IMR-90 (cell line): ENCODE data around the gene ADARB2. TPM values are rescaled to one million over a fixed set of nuclear protein-coding genes. Genes with fewer than 3 reads are reported as not detected.

Source experiments
- ATAC-seq: fragments of 200-7000 bp; cut with Tn5 transposase; 2 replicates; pipeline ENCODE4 v1.9.1; 2020; ENCODE audit warnings: low read depth, mild to moderate bottlenecking, moderate library complexity
- BruUV-seq: library from RNA; stranded (reverse); fragments of 400-500 nt; replicated peaks from 2 replicates; lab custom pipeline; 2021; lab: Mats Ljungman, UMichigan
- CTCF ChIA-PET: fragments of 300-600 bp; formaldehyde crosslinking; extraction: SDS; loops from one replicate; lab custom pipeline; 2021; ENCODE audit warnings: antibody characterized with exemption; lab: Yijun Ruan, JAX
- POLR2A ChIA-PET: fragments of 300-600 bp; sonication (Branson Sonifier 250); formaldehyde crosslinking; loops from one replicate; lab custom pipeline; 2022; ENCODE audit warnings: antibody characterized with exemption; ENCODE audit not compliant: unreplicated experiment; lab: Charles Lee
- DNase-seq: peaks from one replicate; pipeline ENCODE4 v3.0.0; 2013
- H2AFZ ChIP-seq: replicated peaks from 2 replicates; pipeline ENCODE3; 2013; ENCODE audit warnings: low read length, mild to moderate bottlenecking; ENCODE audit not compliant: poor library complexity
- H2AK5ac ChIP-seq: 2 replicates; pipeline ENCODE4 v1.6.1; 2013; ENCODE audit warnings: low read depth, low read length, inconsistent platforms
- H2AK9ac ChIP-seq: replicated peaks from 2 replicates; pipeline ENCODE3; 2013; ENCODE audit warnings: mild to moderate bottlenecking, low read depth, low read length, moderate library complexity; ENCODE audit not compliant: poor library complexity
- H2BK120ac ChIP-seq: 2 replicates; pipeline ENCODE4 v1.6.1; 2013; ENCODE audit warnings: low read depth, low read length, inconsistent platforms
- H2BK15ac ChIP-seq: 3 replicates; pipeline ENCODE4 v1.6.1; 2013; ENCODE audit warnings: low read depth, low read length, inconsistent platforms
- H2BK20ac ChIP-seq: 2 replicates; pipeline ENCODE4 v1.6.1; 2013; ENCODE audit warnings: low read depth, mild to moderate bottlenecking, inconsistent platforms, low read length, moderate library complexity
- H2BK5ac ChIP-seq: 2 replicates; pipeline ENCODE4 v1.6.1; 2013; ENCODE audit warnings: mild to moderate bottlenecking, low read depth, low read length, inconsistent platforms; ENCODE audit not compliant: poor library complexity, severe bottlenecking
- H3K14ac ChIP-seq: replicated peaks from 2 replicates; pipeline ENCODE4 v1.6.1; 2013; ENCODE audit warnings: low read depth, low read length, inconsistent platforms
- H3K18ac ChIP-seq: 2 replicates; pipeline ENCODE4 v1.6.1; 2013; ENCODE audit warnings: low read depth, low read length, control low read depth
- H3K23ac ChIP-seq: 2 replicates; pipeline ENCODE4 v1.6.1; 2013; ENCODE audit warnings: low read depth, low read length, inconsistent platforms
- H3K27ac ChIP-seq: 2 replicates; pipeline ENCODE4 v1.5.1; 2013; ENCODE audit warnings: mild to moderate bottlenecking, control low read depth, low read length; ENCODE audit not compliant: insufficient read depth
- H3K27me3 ChIP-seq: 2 replicates; pipeline ENCODE4 v1.6.1; 2013; ENCODE audit warnings: low read length; ENCODE audit not compliant: control insufficient read depth, insufficient read depth
- H3K36me3 ChIP-seq: 2 replicates; pipeline ENCODE4 v1.6.1; 2013; ENCODE audit warnings: low read length, mixed read lengths; ENCODE audit not compliant: control insufficient read depth, insufficient read depth
- H3K4ac ChIP-seq: 2 replicates; pipeline ENCODE4 v1.6.1; 2013; ENCODE audit warnings: low read depth, low read length, inconsistent platforms
- H3K4me1 ChIP-seq: 2 replicates; pipeline ENCODE4 v1.6.1; 2013; ENCODE audit warnings: low read length, mixed read lengths; ENCODE audit not compliant: control insufficient read depth, insufficient read depth
- H3K4me2 ChIP-seq: 2 replicates; pipeline ENCODE4 v1.6.1; 2013; ENCODE audit warnings: low read depth, mild to moderate bottlenecking, control low read depth, low read length, moderate library complexity
- H3K4me3 ChIP-seq: 2 replicates; pipeline ENCODE4 v1.5.1; 2013; ENCODE audit warnings: low read depth, mild to moderate bottlenecking, control low read depth, low read length, moderate library complexity; ENCODE audit not compliant: insufficient read depth
- H3K56ac ChIP-seq: 2 replicates; pipeline ENCODE4 v1.6.1; 2013; ENCODE audit warnings: low read length, inconsistent platforms; ENCODE audit not compliant: insufficient read depth; ENCODE audit errors: extremely low read depth
- H3K79me1 ChIP-seq, 2 experiments: 2 replicates each; pipeline ENCODE4 v1.6.1; 2013; ENCODE audit warnings: low read length in 2 of 2, inconsistent platforms in 1 of 2, low read depth in 1 of 2
- H3K9ac ChIP-seq: 2 replicates; pipeline ENCODE4 v1.6.1; 2013; ENCODE audit warnings: low read depth, low read length, control low read depth
- H3K9me1 ChIP-seq: 2 replicates; pipeline ENCODE4 v1.6.1; 2013; ENCODE audit warnings: low read length, inconsistent platforms; ENCODE audit not compliant: insufficient read depth
- H3K9me3 ChIP-seq: 2 replicates; pipeline ENCODE4 v1.6.1; 2013; ENCODE audit warnings: low read length; ENCODE audit not compliant: control insufficient read depth, insufficient read depth
- H4K20me1 ChIP-seq: 2 replicates; pipeline ENCODE4 v1.6.1; 2013; ENCODE audit warnings: low read length, inconsistent platforms; ENCODE audit not compliant: insufficient read depth
- H4K5ac ChIP-seq: 2 replicates; pipeline ENCODE4 v1.6.1; 2013; ENCODE audit warnings: mild to moderate bottlenecking, low read depth, low read length, control low read depth
- H4K8ac ChIP-seq, 2 experiments: 2 replicates each; pipeline ENCODE4 v1.6.1; 2013; ENCODE audit warnings: low read depth in 2 of 2, low read length in 2 of 2, control low read depth in 1 of 2, inconsistent platforms in 1 of 2
- H4K91ac ChIP-seq: 2 replicates; pipeline ENCODE4 v1.6.1; 2013; ENCODE audit warnings: low read depth, low read length, inconsistent platforms; ENCODE audit not compliant: insufficient read depth
- RCOR1 ChIP-seq: IDR thresholded peaks from 2 replicates; pipeline ENCODE4 v1.6.1; 2012; ENCODE audit warnings: mild to moderate bottlenecking, low read length, improper control_type of control experiment; ENCODE audit not compliant: insufficient replicate concordance
- WGBS, 2 experiments: methylation state at CpG; one replicate each; pipeline versions ENCODE4 v1.1.5 to v1.1.7; 2013; ENCODE audit warnings: missing lambda C conversion rate in 2 of 2; ENCODE audit not compliant: insufficient read length in 1 of 2; ENCODE audit errors: extremely low coverage in 2 of 2; 5-methylcytosine and 5-hydroxymethylcytosine counted together
- dilution Hi-C: fragments of 300-500 bp; cut with HindIII; formaldehyde crosslinking; loops from one replicate; pipeline ENCODE4 v1.14.3; 2018; ENCODE audit warnings: low sequenced_read_pairs; ENCODE audit not compliant: unreplicated experiment
- in situ Hi-C: fragments of 300-500 bp; cut with MboI; formaldehyde crosslinking; loops from 3 replicates; pipeline ENCODE4 v1.14.3; 2019; ENCODE audit warnings: low sequenced_read_pairs, inconsistent platforms, mixed read lengths
- intact Hi-C: fragments of 100-400 bp; cut with micrococcal nuclease; formaldehyde crosslinking; loops from 2 replicates; pipeline ENCODE4 v1.10.0; 2022
- polyA plus RNA-seq, 3 experiments: library from polyadenylated mRNA; depleted of rRNA; stranded (reverse); fragments of >200 nt; gene quantifications; 2 replicates each; pipeline ENCODE4 v1.2.3, GENCODE V29; 2012; ENCODE audit warnings: low replicate concordance in 1 of 3
- total RNA-seq: library from RNA; depleted of rRNA; stranded (reverse); fragments of >200 nt; gene quantifications from 2 replicates; pipeline ENCODE4 v1.2.3, GENCODE V29; 2012

ADARB2 gene
- total and polyA plus RNA-seq, 2 of the 4 experiments (the other 2 are of a cell fraction): not detected

DNA sequence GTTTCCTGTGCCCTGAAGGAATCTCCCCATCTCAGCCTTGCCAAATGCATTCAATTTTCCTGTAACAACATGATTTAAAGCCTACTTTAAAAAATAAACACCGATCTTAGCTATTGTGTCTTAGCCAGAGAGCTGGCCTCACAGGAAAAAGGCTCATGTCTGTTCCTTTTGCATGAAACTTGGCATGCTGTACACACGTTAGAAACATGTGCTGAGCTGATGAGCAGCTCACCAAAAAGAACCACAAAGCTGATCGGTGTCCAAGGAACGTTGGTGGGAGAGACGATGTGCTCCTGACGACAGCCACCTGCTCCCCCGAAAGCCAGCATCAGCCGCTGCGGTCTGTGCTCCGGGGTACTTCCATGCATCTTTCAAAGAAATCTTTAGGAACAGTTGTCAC lies 135.9 kb downstream of the ADARB2 start:
- ATAC-seq (no peak), DNase-seq (no peak)
- Histone ChIP-seq H3K4me3 (no peak overlapping the region), H3K23ac (no peak overlapping the region), H3K9me1 (no peaks in the 10 kb centered on the region), H3K56ac (no peak overlapping the region), H3K27ac (no peak overlapping the region), H3K36me3 (no peaks in the 10 kb centered on the region), H4K20me1 (no peaks in the 10 kb centered on the region), H2BK5ac (no peak overlapping the region), H3K9ac (no peak overlapping the region), H2AK9ac (no peak overlapping the region), H3K27me3 (no peaks in the 10 kb centered on the region), H2AK5ac (no peak overlapping the region), H4K8ac (no peak overlapping the region), H3K79me1 (no peaks in the 10 kb centered on the region), H3K18ac (no peak overlapping the region), H3K9me3 (peaks cover 39% of the 10 kb centered on the region), H4K91ac (no peak overlapping the region), H2AFZ (no peak overlapping the region), H3K4ac (no peak overlapping the region), H3K4me2 (no peak overlapping the region), H2BK20ac (no peak overlapping the region), H3K4me1 (no peaks in the 10 kb centered on the region), H2BK120ac (no peak overlapping the region), H2BK15ac (no peak overlapping the region), H4K5ac (no peak overlapping the region), H3K14ac (no peak overlapping the region)
- no CpG with 5 or more reads among the region's 10 CpGs for WGBS, 2 experiments
- dilution Hi-C loops: no loop called here
- ChIA-PET CTCF (no interaction called here), POLR2A (no interaction called here)
- intact Hi-C loops: no loop called here
- BruUV-seq: no TSS peak
- TF ChIP-seq RCOR1: no peak
- in situ Hi-C loops: no loop called here
